Measurements from ENCODE around the gene FXYD1.

FXYD1 gene

DNA sequence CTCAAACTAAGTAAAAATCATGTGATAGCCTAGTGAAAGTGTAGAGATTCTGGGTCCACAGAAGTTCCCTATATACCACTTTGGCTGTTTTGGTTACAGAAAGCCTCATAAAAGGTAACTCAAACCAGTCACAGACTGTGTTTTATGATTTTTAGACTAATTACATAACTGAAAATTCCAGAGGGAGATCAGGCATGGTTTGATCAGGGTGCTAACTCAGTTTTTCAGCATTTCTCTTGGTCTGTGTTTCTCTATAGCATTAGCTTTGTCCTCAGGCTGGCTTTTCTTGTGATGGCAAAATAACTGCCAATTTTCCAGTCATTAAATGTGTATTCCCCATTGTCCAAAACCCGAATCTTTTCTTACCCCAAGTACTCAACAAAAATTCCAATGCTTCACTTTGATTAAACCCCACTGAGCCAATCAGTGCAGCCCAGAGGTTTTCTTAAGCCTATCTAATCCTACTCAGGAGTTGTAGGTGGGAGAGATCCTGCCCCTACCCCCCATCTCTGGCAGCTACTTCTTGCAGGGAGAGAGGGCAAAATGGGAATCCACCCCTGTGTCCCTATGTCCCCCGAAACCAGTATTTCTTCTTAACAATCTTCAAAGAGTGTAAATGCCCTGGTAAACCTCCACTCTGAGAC, 31.6 kb upstream of the FXYD1 start:
- TF ChIP-seq, protein P1, sequence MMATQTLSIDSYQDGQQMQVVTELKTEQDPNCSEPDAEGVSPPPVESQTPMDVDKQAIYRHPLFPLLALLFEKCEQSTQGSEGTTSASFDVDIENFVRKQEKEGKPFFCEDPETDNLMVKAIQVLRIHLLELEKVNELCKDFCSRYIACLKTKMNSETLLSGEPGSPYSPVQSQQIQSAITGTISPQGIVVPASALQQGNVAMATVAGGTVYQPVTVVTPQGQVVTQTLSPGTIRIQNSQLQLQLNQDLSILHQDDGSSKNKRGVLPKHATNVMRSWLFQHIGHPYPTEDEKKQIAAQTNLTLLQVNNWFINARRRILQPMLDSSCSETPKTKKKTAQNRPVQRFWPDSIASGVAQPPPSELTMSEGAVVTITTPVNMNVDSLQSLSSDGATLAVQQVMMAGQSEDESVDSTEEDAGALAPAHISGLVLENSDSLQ (IDR thresholded peaks at IDR 0.05): no peak
- TF ChIP-seq CTBP1 (IDR thresholded peaks at IDR 0.05; ENCODE audit: borderline replicate concordance) (no peak), FOXK2 (IDR thresholded peaks at IDR 0.05) (no peak), LEF1 (IDR thresholded peaks at IDR 0.05; ENCODE audit: borderline replicate concordance) (no peak), ARNT (IDR thresholded peaks at IDR 0.05) (no peak), SP1 (IDR thresholded peaks at IDR 0.05) (no peak), BHLHE40 (IDR thresholded peaks at IDR 0.05; ENCODE audit: borderline replicate concordance) (no peak), NFRKB (IDR thresholded peaks at IDR 0.05) (no peak), FOXA1 (IDR thresholded peaks at IDR 0.05) (no peak), HDGF (IDR thresholded peaks at IDR 0.05; ENCODE audit: borderline replicate concordance) (no peak), TARDBP (IDR thresholded peaks at IDR 0.05) (no peak), ELF4 (IDR thresholded peaks at IDR 0.05) (no peak), SUZ12 (IDR thresholded peaks at IDR 0.05) (no peak), ZNF384 (IDR thresholded peaks at IDR 0.05) (no peak), L3MBTL2 (conservative IDR thresholded peaks at IDR 0.05) (no peak), FOXM1 (IDR thresholded peaks at IDR 0.05; ENCODE audit: borderline replicate concordance) (no peak)
- DNase-seq (ENCODE audit: extremely low spot score): no peak
- ChIA-PET CTCF (no interaction called here), POLR2A (no interaction called here)

DNA sequence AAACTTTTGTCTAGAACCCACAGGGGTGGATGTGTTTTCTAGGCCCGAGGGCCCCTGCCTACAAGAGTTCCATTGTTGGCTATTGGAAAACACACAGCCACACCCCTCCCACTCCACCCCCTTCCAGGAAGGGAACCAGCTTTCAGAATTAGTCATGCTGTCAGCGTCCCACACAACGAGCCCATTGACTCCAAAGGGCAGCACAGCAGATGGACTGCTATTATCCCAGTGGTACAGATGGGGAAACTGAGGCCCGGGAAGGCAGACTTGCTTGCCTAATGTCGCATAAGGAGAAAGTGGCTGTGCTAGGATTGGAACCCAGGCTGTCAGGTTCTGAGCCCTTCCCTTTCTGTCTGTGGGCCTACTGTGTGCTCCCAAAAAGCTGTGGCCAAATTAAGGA, 31.1 kb upstream of the FXYD1 start:
- CTCF ChIA-PET: interaction anchor here (0.6 kb wide), 1 partner anchor 41 kb away, joined by 3 read pairs; no protein-coding TSS in a partner anchor

GRCh38 chr19:35108730-35109129, 29.9 kb upstream of the FXYD1 start:
- POLR2A ChIA-PET: no interaction called here
- TF ChIP-seq ZNF384 (IDR thresholded peaks at IDR 0.05) (no peak), BHLHE40 (IDR thresholded peaks at IDR 0.05; ENCODE audit: borderline replicate concordance) (no peak), ARNT (IDR thresholded peaks at IDR 0.05) (no peak), FOXM1 (IDR thresholded peaks at IDR 0.05; ENCODE audit: borderline replicate concordance) (no peak), LEF1 (IDR thresholded peaks at IDR 0.05; ENCODE audit: borderline replicate concordance) (no peak), FOXK2 (IDR thresholded peaks at IDR 0.05) (no peak), ELF4 (IDR thresholded peaks at IDR 0.05) (no peak), TARDBP (IDR thresholded peaks at IDR 0.05) (no peak)
- DNase-seq (ENCODE audit: extremely low spot score): no peak
- CTCF ChIA-PET: no interaction called here

More for the DNA sequence above, 31.1 kb upstream of the FXYD1 start:
- no peak for DNase-seq (ENCODE audit: extremely low spot score)
- TF ChIP-seq ELF4 (IDR thresholded peaks at IDR 0.05) (no peak), NFRKB (IDR thresholded peaks at IDR 0.05) (no peak), FOXA1 (IDR thresholded peaks at IDR 0.05) (no peak), HDGF (IDR thresholded peaks at IDR 0.05; ENCODE audit: borderline replicate concordance) (no peak), ARNT (IDR thresholded peaks at IDR 0.05) (no peak), TARDBP (IDR thresholded peaks at IDR 0.05) (no peak), LEF1 (IDR thresholded peaks at IDR 0.05; ENCODE audit: borderline replicate concordance) (no peak), CTBP1 (IDR thresholded peaks at IDR 0.05; ENCODE audit: borderline replicate concordance) (no peak)
- TF ChIP-seq, protein P1 (IDR thresholded peaks at IDR 0.05): no peak
- POLR2A ChIA-PET: no interaction called here

DNA sequence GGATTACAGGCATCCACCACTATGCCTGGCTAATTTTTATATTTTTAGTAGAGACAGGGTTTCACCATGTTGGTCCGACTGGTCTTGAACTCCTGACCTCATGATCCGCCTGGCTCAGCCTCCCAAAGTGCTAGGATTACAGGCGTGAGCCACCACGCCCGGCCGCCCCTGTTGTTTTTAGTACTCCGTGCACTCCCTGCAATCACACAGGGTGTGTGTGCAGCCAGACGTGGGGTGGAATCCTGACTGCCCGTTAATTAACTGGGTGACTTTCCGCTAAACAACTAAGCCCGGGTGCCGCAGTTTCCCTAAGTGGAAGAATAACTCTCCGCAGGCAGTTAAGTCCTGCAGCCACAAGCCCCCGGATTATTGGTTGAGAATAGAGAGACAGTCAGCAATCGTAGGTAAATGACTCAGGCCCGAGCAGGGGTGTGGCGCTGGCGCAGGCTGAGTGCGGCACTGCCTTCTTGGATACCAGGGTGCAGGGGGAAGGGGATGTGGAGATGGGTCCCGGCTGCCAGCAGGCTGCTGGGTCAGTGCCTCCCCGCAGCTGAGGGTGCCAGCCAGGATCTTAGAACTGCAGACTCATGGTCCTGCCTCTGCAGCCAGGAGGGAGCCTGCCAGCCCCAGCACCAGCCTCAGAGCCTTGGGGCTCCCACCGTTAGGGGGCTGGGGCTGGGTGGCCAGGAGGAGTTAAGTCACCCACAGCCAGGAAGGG, 29.1 kb upstream of the FXYD1 start:
- TF ChIP-seq NFRKB (IDR thresholded peaks at IDR 0.05) (no peak), L3MBTL2 (conservative IDR thresholded peaks at IDR 0.05) (no peak), FOXA1 (IDR thresholded peaks at IDR 0.05) (no peak), ARNT (IDR thresholded peaks at IDR 0.05) (no peak), CTBP1 (IDR thresholded peaks at IDR 0.05; ENCODE audit: borderline replicate concordance) (no peak), FOXM1 (IDR thresholded peaks at IDR 0.05; ENCODE audit: borderline replicate concordance) (no peak), LEF1 (IDR thresholded peaks at IDR 0.05; ENCODE audit: borderline replicate concordance) (no peak), TARDBP (IDR thresholded peaks at IDR 0.05) (no peak)
- TF ChIP-seq, protein P1 (IDR thresholded peaks at IDR 0.05): no peak

GRCh38 chr19:35110974-35111373, 27.6 kb upstream of the FXYD1 start:
- TF ChIP-seq BHLHE40 (IDR thresholded peaks at IDR 0.05; ENCODE audit: borderline replicate concordance): no peak
- TF ChIP-seq LEF1 (IDR thresholded peaks at IDR 0.05; ENCODE audit: borderline replicate concordance): no peak
- TF ChIP-seq CTBP1 (IDR thresholded peaks at IDR 0.05; ENCODE audit: borderline replicate concordance): no peak
- no peak for TF ChIP-seq FOXM1 (IDR thresholded peaks at IDR 0.05; ENCODE audit: borderline replicate concordance)
- no peak for TF ChIP-seq ZNF384 (IDR thresholded peaks at IDR 0.05)
- no peak for TF ChIP-seq L3MBTL2 (conservative IDR thresholded peaks at IDR 0.05)
- TF ChIP-seq TARDBP (IDR thresholded peaks at IDR 0.05): no peak
- TF ChIP-seq FOXA1 (IDR thresholded peaks at IDR 0.05): no peak
- no peak for TF ChIP-seq SP1 (IDR thresholded peaks at IDR 0.05)
- no peak for TF ChIP-seq HDGF (IDR thresholded peaks at IDR 0.05; ENCODE audit: borderline replicate concordance)
- no peak for TF ChIP-seq FOXK2 (IDR thresholded peaks at IDR 0.05)
- ChIA-PET POLR2A (interaction anchor here (0.8 kb wide), 1 partner anchor 14 kb away, joined by 8 read pairs; no protein-coding TSS in a partner anchor), CTCF (no interaction called here)
- DNase-seq (ENCODE audit: extremely low spot score): no peak

More for the DNA sequence above, 29.1 kb upstream of the FXYD1 start:
- DNase-seq (ENCODE audit: extremely low spot score): no peak
- CTCF ChIA-PET: no interaction called here
- POLR2A ChIA-PET: no interaction called here
